GM18508 (cell line): Measurements from ENCODE around the gene C1QA.
"Not testable (repeated sequence)": the region's sequence is repeated elsewhere in the genome, so short reads cannot be mapped to it uniquely, and the experiment has no call there.

Source experiments
- ATAC-seq: cut with Tn5 transposase; IDR thresholded peaks from one replicate; pipeline ENCODE4 v1.9.1; 2021; ENCODE audit warnings: moderate number of reproducible peaks; ENCODE audit not compliant: insufficient read depth, unreplicated experiment

The C1QA gene

DNA sequence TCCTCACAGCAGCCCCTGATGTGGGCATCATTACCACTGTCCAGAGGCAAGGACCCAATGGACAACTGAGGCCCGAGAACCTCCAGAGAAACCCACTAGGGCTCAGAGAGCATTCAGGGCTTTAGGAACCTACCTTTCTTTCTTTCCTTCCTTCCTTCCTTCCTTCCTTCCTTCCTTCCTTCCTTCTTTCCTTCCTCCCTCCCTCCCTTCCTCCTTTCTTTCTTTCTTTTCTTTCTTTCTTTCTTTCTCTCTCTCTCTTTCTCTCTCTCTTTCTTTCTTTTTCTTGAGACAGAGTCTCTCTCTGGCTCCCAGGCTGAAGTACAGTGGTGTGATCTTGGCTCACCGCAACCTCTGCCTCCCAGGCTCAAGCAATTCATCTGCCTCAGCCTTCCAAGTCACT lies 32.4 kb downstream of the C1QA start:
- not testable (repeated sequence) for ATAC-seq

DNA sequence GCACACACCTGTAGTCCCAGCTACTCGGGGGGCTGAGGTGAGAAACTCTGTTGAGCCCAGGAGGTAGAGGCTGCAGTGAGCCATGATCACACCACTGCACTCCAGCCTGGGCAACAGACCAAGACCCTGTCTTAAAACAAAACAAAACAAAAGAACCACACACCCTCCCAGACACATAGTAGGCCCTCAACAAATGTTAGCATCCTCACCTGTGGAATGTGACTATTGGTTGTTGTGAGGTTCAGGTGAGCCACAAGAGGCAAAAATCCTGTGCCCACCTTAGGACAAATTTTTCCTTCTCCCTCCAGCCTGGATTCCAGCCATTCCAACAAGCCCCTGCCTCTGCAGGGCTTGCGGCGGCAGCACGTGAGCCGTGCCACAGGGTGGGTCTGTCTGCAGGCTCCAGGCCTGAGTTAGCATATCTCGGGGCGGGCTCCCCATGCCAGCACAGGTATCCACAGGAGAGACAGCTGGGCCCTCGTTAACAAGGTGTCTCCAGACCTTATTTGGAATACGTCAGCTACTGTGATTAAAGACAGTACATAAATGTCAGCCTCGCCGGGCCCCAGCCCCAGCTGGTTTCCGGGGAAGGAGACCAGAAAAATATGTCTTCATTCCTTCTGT lies 34.0 kb downstream of the C1QA start:
- no peak for ATAC-seq

DNA sequence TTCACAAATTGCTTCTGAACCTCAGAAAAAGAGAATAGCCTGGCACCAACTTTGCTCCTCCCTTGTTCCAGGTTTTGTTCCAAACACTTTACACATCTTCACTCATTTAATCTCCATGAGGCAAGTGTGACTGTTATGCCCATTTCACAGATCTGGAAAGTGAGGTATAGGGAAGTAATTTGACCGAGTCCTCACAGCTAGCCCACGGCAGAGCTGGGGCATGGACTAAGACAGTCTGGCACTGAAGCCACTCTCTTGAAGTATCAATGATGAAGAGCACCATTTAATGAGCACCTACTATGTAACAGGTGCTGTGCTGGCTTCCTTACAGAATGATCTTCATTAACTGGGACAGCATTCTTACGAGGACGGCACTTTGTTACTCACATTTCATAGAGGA lies 35.6 kb downstream of the C1QA start:
- no peak for ATAC-seq

GRCh38 chr1:22673486-22674409 lies 37.3 kb downstream of the C1QA start:
- ATAC-seq, result no peak

- no peak for ATAC-seq
These were observed 38.0 kb downstream of the C1QA start for GRCh38 chr1:22674410-22674749.

- not testable (repeated sequence) for ATAC-seq
These were observed 39.7 kb downstream of the C1QA start for GRCh38 chr1:22676151-22676550.

GRCh38 chr1:22676916-22677583 lies 40.6 kb downstream of the C1QA start:
- ATAC-seq, result no peak

- no peak for ATAC-seq
These were observed 41.8 kb downstream of the C1QA start for GRCh38 chr1:22677931-22678896.

DNA sequence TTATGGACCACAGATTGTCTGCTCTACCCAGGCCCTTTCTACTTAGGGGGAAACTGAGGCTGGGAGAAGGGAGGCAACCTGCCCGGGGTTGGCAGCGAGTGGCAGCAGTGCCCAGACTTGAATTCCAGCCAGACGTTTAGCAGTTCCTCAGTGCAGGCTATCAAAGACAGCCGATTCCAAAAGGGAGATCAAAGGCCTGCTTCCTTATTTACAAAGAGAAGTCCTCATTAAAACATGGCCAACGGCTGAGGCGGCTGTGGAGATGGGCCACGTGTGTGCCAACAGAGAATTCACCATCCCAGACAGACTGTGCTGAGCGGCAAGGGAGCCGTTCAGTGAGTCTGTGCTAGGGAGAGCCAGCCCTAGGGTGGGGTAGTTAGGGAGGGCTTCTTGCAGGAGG lies 44.3 kb downstream of the C1QA start:
- ATAC-seq, result no peak

GRCh38 chr1:22681556-22682276 lies 45.3 kb downstream of the C1QA start:
- no peak for ATAC-seq

- ATAC-seq, result no peak
These were observed 47.1 kb downstream of the C1QA start for GRCh38 chr1:22683547-22683946.

DNA sequence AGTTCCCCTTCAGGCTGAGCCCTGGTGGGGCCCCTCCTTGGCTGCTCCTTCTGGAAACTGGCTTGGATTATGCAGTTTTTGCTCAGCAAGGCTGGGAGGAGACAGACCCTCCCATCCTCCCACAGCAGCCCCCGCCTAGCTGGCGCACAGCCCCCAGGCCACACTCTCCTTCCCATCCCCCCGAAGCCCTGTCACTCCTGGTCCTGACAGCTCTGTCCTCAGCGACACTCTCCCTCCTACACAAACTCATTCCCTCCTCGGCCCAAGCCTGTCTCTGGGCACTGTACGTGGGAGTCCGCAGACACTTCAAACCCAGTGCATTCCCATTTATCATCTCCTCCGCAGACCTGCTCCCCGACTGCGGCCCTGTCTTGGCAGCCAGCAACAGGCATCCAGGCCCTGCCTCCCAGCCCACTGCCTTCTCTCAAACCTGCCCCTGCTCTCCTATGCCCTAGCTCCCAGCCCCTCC lies 49.2 kb downstream of the C1QA start:
- ATAC-seq, result no peak

DNA sequence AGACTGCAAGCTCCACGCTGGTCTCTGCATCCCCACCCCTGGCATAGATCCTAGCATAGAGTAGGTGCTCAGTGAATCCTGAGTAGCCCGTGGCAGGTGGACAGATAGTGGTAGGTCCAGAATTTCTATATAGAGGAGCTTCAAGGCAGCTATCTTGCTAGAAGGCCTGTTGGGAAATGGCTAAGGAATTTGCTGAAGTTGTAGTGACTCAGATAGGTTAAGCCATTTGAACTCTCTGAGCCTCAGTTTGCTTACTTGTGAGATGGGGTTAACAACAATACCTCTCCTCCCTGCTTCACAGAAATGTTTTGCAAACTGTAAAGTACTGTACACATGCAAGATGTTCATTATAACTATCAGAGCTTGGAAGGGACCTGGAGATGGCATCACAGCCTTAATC lies 50.8 kb downstream of the C1QA start:
- ATAC-seq, result no peak

- ATAC-seq, result no peak
These were observed 52.0 kb downstream of the C1QA start for GRCh38 chr1:22688466-22688865.
